Activated CD8-positive, alpha-beta T cell treated with anti-CD3 and anti-CD28 coated beads, Interleukin-2, amount 10 ng/mL, durations not matched to agents 7 days and 5 days (primary cell): Measurements from ENCODE around the gene CAPN10. TPM values are rescaled to one million over a fixed set of nuclear protein-coding genes. Genes with fewer than 3 reads are reported as not detected.
A peak's percentile ranks its signal among the peaks of the same experiment; 100 is the strongest.

ENCODE experiments used
- ATAC-seq: fragments of 150-1000 bp; cut with Tn5 transposase; one replicate; pipeline ENCODE4 v1.10.0; 2021; ENCODE audit warnings: moderate library complexity
- CTCF ChIA-PET: fragments of 350-600 bp; sonication (Branson Sonifier 250); formaldehyde crosslinking; loops from one replicate; lab custom pipeline; 2021; ENCODE audit warnings: antibody characterized with exemption; lab: Charles Lee
- POLR2A ChIA-PET: fragments of 350-600 bp; sonication (Branson Sonifier 250); formaldehyde crosslinking; loops from one replicate; lab custom pipeline; 2021; ENCODE audit warnings: antibody characterized with exemption; lab: Charles Lee
- DNase-seq: peaks from one replicate; pipeline ENCODE4 v3.0.0-alpha.2; 2020
- H3K27ac Mint-ChIP-seq: one replicate; pipeline ENCODE4 v1.8.0; 2021; ENCODE audit warnings: mild to moderate bottlenecking, mixed read lengths
- H3K27me3 Mint-ChIP-seq: one replicate; pipeline ENCODE4 v1.8.0; 2021; ENCODE audit warnings: low read depth, mixed read lengths
- H3K36me3 Mint-ChIP-seq: one replicate; pipeline ENCODE4 v1.8.0; 2021; ENCODE audit warnings: low read depth, mixed read lengths
- H3K4me1 Mint-ChIP-seq: one replicate; pipeline ENCODE4 v1.8.0; 2021; ENCODE audit warnings: low read depth, mixed read lengths
- H3K4me3 Mint-ChIP-seq: one replicate; pipeline ENCODE4 v1.8.0; 2021; ENCODE audit warnings: mild to moderate bottlenecking, mixed read lengths
- H3K9me3 Mint-ChIP-seq: one replicate; pipeline ENCODE4 v1.8.0; 2022; ENCODE audit warnings: mixed read lengths; ENCODE audit not compliant: insufficient read depth
- total RNA-seq, 2 experiments: library from RNA; stranded (reverse); gene quantifications; one replicate each; pipeline ENCODE4 v1.2.3, GENCODE V29; 2021

CAPN10 gene
- total RNA-seq, 2 experiments from 2014 or later = 53.0 to 61.2 TPM

- peak overlapping the region; percentile 60 for H3K27ac Mint-ChIP-seq
- peak; percentile 49 for DNase-seq
- peak overlapping the region; percentile 3 for H3K4me3 Mint-ChIP-seq
- ATAC-seq = no peak
- H3K4me1 Mint-ChIP-seq = peaks cover 12% of the 10 kb centered on the region
- no peaks in the 10 kb centered on the region for H3K36me3 Mint-ChIP-seq
- CTCF ChIA-PET = interaction anchor here (1.6 kb wide), 1 partner anchor 132 kb away, joined by 5 read pairs; no protein-coding TSS in a partner anchor
- POLR2A ChIA-PET = no interaction called here
- H3K9me3 Mint-ChIP-seq = no peaks in the 10 kb centered on the region
- H3K27me3 Mint-ChIP-seq = peaks cover 23% of the 10 kb centered on the region
These were observed 59.8 kb downstream of the CAPN10 start for GRCh38 chr2:240646176-240646899.

DNA sequence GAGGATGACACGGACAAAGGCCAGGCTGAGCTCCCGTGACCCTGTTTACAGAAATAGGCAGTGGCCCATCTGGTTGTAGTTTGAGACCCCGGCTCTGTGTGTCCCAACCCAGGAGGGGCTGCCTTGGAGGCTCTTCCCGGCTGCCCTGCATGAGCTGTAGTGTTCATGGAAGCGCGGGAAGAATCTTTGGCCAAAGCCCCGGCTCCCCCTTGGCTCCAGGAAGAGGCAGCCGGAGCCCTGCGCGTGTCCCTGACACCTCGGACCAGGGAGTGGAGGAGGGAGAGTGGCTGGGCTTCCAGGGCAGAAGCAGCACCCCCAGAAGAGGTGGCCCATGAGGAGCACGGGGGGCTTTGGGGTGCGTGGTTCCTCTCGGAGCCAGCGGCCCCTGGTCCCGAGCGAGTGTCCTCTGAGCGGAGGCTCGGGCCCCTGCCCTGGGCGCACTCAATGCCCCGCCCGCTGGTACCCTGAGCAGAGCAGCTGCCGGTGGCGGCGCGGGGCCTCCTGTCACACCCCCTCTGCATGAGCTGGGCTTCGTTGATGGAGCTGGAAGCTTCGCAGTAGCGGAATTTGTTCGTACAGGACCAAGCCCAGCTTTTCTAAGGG, 60.5 kb downstream of the CAPN10 start:
- ChIA-PET POLR2A (no interaction called here), CTCF (interaction anchor here (1.6 kb wide), 1 partner anchor 133 kb away, joined by 5 read pairs; no protein-coding TSS in a partner anchor)
- Mint-ChIP-seq H3K36me3 (no peaks in the 10 kb centered on the region), H3K9me3 (no peaks in the 10 kb centered on the region), H3K27me3 (peaks cover 29% of the 10 kb centered on the region), H3K4me3 (no peak overlapping the region), H3K4me1 (peaks cover 12% of the 10 kb centered on the region), H3K27ac (no peak overlapping the region)
- no peak for ATAC-seq
- DNase-seq = no peak

DNA sequence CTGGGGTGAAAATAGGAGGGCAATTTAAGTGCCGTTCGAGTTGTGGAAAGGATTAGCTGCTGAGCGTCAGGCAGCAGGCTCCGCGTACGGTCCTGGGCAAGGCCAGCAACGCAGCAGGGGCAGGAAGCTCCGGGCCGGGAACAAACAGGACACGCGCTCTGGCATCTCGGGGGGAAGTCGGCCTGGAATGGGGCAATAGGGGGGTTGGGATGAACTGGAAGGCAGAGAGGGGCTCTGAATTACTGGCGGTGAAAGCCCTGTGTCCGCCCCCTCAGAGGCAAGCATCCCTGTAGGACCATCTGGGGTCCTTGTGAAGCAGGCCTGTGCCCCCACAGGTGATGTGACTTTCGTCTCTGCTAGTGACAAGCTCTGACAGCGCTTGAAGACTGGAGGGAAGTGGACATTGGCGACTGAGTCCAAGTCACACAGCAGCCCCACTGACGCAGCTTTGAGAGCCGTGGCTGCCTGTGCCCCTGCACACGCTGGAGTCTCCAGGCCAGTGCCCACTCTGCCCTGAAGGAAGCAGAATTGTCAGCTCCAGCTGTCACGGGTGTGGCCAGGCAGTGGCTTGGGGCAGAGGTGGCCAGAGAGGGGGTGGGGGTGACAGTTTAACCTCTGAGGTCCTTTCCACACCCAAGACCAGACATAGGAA, 61.1 kb downstream of the CAPN10 start:
- no peak overlapping the region for H3K4me3 Mint-ChIP-seq
- H3K27ac Mint-ChIP-seq = no peak overlapping the region
- POLR2A ChIA-PET = no interaction called here
- CTCF ChIA-PET = no interaction called here
- H3K27me3 Mint-ChIP-seq = peaks cover 33% of the 10 kb centered on the region
- H3K9me3 Mint-ChIP-seq = no peaks in the 10 kb centered on the region
- no peaks in the 10 kb centered on the region for H3K36me3 Mint-ChIP-seq
- H3K4me1 Mint-ChIP-seq = peaks cover 12% of the 10 kb centered on the region
- ATAC-seq (no peak), DNase-seq (peak; percentile 15)

- ATAC-seq (no peak), DNase-seq (peak; percentile 13)
- CTCF ChIA-PET = no interaction called here
- Mint-ChIP-seq H3K9me3 (no peaks in the 10 kb centered on the region), H3K4me3 (no peak overlapping the region), H3K27ac (no peak overlapping the region), H3K4me1 (peaks cover 12% of the 10 kb centered on the region), H3K36me3 (no peaks in the 10 kb centered on the region), H3K27me3 (peaks cover 34% of the 10 kb centered on the region)
- POLR2A ChIA-PET = no interaction called here
These were observed 61.7 kb downstream of the CAPN10 start for GRCh38 chr2:240648155-240648649.

Other genes starting within 250 kb of the CAPN10 start
- gene GPC1, start 151.1 kb upstream of the CAPN10 start, total RNA-seq = 1 to 10 TPM; 4.4 to 5.7 TPM
- gene ANKMY1, start 28.7 kb upstream of the CAPN10 start, total RNA-seq = 10 to 100 TPM; 27.9 to 33.3 TPM
- 1 to 10 TPM; 6.8 to 8.1 TPM for gene DUSP28, start 26.4 kb upstream of the CAPN10 start, total RNA-seq
- 100 to 1,000 TPM; 110 to 113 TPM for gene RNPEPL1, start 18.2 kb upstream of the CAPN10 start, total RNA-seq
- 10 to 100 TPM; 21.6 to 23.8 TPM for gene GPR35, start 38.7 kb downstream of the CAPN10 start, total RNA-seq
- gene AQP12B, start 96.2 kb downstream of the CAPN10 start, total RNA-seq = not detected
- not detected for gene AQP12A, start 105.1 kb downstream of the CAPN10 start, total RNA-seq
- 1 to 10 TPM in 1 of 2 experiments, under 1 TPM in 1; 0.81 to 1.5 TPM for gene KIF1A, start 233.5 kb downstream of the CAPN10 start, total RNA-seq